Measurements from ENCODE around the gene KDM7A. TPM values are rescaled to one million over a fixed set of nuclear protein-coding genes. Genes with fewer than 3 reads are reported as not detected.

The KDM7A gene
- total and polyA plus RNA-seq, 9 of the 15 experiments (the other 6 are each of a cell fraction or from before 2014, with no cell fraction given): 0.90 to 8.4 (median 7.0) TPM

DNA sequence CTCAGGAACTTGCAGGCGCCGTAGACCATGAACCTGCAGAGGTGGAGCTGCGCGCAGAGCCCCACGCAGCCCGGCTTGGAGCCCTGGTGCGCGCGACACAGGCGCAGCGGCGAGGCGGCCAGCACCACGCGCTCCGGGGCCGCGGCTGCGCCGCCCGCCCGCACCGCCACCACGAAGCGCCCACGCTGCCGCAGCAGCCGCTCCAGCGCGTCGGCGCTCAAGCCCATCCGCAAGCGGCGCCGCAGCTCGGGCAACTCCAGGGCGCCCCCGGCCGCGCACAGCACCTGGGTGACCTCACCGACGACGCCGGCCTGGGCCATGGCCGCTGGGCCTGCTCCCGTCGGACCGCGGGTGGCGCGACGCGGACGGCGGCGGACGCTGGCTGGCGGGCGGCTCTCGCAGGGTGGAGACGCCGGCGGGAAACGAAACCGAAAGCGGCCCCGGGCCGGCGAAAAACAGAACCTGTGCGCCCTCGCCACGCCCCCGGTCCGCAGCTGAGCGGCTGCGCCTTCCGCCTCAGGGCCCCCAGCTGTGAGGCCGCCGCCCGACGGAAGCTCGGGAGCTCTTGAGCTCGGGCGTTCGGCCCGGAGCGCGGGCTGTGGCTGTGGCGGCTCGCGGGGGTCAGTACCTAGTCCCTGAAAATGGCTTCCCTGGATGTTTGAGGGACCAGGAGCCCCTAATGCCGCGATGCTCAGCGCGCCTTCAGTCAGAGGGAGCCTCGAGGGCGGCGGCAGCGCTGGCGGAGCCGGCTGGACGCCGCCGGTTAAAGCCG, 114.1 kb downstream of the KDM7A start, which contains the start of gene PARP12 (continued):
- TF ChIP-seq, protein P1, sequence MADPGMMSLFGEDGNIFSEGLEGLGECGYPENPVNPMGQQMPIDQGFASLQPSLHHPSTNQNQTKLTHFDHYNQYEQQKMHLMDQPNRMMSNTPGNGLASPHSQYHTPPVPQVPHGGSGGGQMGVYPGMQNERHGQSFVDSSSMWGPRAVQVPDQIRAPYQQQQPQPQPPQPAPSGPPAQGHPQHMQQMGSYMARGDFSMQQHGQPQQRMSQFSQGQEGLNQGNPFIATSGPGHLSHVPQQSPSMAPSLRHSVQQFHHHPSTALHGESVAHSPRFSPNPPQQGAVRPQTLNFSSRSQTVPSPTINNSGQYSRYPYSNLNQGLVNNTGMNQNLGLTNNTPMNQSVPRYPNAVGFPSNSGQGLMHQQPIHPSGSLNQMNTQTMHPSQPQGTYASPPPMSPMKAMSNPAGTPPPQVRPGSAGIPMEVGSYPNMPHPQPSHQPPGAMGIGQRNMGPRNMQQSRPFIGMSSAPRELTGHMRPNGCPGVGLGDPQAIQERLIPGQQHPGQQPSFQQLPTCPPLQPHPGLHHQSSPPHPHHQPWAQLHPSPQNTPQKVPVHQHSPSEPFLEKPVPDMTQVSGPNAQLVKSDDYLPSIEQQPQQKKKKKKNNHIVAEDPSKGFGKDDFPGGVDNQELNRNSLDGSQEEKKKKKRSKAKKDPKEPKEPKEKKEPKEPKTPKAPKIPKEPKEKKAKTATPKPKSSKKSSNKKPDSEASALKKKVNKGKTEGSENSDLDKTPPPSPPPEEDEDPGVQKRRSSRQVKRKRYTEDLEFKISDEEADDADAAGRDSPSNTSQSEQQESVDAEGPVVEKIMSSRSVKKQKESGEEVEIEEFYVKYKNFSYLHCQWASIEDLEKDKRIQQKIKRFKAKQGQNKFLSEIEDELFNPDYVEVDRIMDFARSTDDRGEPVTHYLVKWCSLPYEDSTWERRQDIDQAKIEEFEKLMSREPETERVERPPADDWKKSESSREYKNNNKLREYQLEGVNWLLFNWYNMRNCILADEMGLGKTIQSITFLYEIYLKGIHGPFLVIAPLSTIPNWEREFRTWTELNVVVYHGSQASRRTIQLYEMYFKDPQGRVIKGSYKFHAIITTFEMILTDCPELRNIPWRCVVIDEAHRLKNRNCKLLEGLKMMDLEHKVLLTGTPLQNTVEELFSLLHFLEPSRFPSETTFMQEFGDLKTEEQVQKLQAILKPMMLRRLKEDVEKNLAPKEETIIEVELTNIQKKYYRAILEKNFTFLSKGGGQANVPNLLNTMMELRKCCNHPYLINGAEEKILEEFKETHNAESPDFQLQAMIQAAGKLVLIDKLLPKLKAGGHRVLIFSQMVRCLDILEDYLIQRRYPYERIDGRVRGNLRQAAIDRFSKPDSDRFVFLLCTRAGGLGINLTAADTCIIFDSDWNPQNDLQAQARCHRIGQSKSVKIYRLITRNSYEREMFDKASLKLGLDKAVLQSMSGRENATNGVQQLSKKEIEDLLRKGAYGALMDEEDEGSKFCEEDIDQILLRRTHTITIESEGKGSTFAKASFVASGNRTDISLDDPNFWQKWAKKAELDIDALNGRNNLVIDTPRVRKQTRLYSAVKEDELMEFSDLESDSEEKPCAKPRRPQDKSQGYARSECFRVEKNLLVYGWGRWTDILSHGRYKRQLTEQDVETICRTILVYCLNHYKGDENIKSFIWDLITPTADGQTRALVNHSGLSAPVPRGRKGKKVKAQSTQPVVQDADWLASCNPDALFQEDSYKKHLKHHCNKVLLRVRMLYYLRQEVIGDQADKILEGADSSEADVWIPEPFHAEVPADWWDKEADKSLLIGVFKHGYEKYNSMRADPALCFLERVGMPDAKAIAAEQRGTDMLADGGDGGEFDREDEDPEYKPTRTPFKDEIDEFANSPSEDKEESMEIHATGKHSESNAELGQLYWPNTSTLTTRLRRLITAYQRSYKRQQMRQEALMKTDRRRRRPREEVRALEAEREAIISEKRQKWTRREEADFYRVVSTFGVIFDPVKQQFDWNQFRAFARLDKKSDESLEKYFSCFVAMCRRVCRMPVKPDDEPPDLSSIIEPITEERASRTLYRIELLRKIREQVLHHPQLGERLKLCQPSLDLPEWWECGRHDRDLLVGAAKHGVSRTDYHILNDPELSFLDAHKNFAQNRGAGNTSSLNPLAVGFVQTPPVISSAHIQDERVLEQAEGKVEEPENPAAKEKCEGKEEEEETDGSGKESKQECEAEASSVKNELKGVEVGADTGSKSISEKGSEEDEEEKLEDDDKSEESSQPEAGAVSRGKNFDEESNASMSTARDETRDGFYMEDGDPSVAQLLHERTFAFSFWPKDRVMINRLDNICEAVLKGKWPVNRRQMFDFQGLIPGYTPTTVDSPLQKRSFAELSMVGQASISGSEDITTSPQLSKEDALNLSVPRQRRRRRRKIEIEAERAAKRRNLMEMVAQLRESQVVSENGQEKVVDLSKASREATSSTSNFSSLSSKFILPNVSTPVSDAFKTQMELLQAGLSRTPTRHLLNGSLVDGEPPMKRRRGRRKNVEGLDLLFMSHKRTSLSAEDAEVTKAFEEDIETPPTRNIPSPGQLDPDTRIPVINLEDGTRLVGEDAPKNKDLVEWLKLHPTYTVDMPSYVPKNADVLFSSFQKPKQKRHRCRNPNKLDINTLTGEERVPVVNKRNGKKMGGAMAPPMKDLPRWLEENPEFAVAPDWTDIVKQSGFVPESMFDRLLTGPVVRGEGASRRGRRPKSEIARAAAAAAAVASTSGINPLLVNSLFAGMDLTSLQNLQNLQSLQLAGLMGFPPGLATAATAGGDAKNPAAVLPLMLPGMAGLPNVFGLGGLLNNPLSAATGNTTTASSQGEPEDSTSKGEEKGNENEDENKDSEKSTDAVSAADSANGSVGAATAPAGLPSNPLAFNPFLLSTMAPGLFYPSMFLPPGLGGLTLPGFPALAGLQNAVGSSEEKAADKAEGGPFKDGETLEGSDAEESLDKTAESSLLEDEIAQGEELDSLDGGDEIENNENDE (IDR thresholded peaks at IDR 0.05; ENCODE audit: low read depth, low read length): no peak
- TF ChIP-seq RBM25 (IDR thresholded peaks at IDR 0.05; ENCODE audit: low read depth, low read length, severe bottlenecking) (peak; percentile 46), NCOA1 (IDR thresholded peaks at IDR 0.05; ENCODE audit: low read depth) (peak; percentile 51; the same call in 1 of the 2 replicates), C11orf30 (IDR thresholded peaks at IDR 0.05; ENCODE audit: low read depth) (no peak), CHD4 (IDR thresholded peaks at IDR 0.05; ENCODE audit: insufficient read depth, insufficient replicate concordance, low read depth, low read length, poor library complexity, severe bottlenecking) (no peak), CCAR2 (IDR thresholded peaks at IDR 0.05; ENCODE audit: low read depth, low read length) (no peak), ZNF232 (CRISPR knock-in tag; IDR thresholded peaks at IDR 0.05) (peak; percentile 58; the same call in 1 of the 2 replicates), FOSL1 (tag; conservative IDR thresholded peaks at IDR 0.05) (peak; percentile 50), CREB1 (IDR thresholded peaks at IDR 0.05) (peak; percentile 55; the same call in 1 of the 2 replicates), CREB1 (CRISPR knock-in tag; IDR thresholded peaks at IDR 0.05) (no peak; the same call in none of the 2 replicates), KDM4B (IDR thresholded peaks at IDR 0.05; ENCODE audit: borderline replicate concordance in 2 of 2, low read depth in 1 of 2) (0 out of 4 replicates have a peak, but pooled peaks of 1 of the 2 experiments have one; percentile 20), PHB (CRISPR knock-in tag; IDR thresholded peaks at IDR 0.05) (no peak), ZFP1 (CRISPR knock-in tag; IDR thresholded peaks at IDR 0.05) (no peak)
- TF ChIP-seq, protein P2, sequence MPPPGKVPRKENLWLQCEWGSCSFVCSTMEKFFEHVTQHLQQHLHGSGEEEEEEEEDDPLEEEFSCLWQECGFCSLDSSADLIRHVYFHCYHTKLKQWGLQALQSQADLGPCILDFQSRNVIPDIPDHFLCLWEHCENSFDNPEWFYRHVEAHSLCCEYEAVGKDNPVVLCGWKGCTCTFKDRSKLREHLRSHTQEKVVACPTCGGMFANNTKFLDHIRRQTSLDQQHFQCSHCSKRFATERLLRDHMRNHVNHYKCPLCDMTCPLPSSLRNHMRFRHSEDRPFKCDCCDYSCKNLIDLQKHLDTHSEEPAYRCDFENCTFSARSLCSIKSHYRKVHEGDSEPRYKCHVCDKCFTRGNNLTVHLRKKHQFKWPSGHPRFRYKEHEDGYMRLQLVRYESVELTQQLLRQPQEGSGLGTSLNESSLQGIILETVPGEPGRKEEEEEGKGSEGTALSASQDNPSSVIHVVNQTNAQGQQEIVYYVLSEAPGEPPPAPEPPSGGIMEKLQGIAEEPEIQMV (tag; conservative IDR thresholded peaks at IDR 0.05; ENCODE audit: low read depth): no peak

Measured in K562 (cell line).